Smooth muscle cell (in vitro differentiated cells): ENCODE measurements around the gene ZMYND19. TPM values are rescaled to one million over a fixed set of nuclear protein-coding genes. Genes with fewer than 3 reads are reported as not detected.

Source experiments
- DNase-seq: peaks from one replicate; lab custom pipeline; 2025; ENCODE audit not compliant: unreplicated experiment; lab: John Stamatoyannopoulos, UW
- H2AFZ ChIP-seq: fragments of 200-600 bp; sonication (generic); 2 replicates; pipeline ENCODE4 v1.6.0; 2016; ENCODE audit warnings: antibody characterized with exemption, low read depth, mild to moderate bottlenecking
- H3F3A ChIP-seq: fragments of 200-600 bp; sonication (generic); 2 replicates; pipeline ENCODE4 v1.6.0; 2017; ENCODE audit warnings: antibody characterized with exemption, low read depth
- H3K27ac ChIP-seq: fragments of 200-600 bp; sonication (generic); 2 replicates; pipeline ENCODE4 v1.5.1; 2016; ENCODE audit warnings: low read depth, mild to moderate bottlenecking
- H3K27me3 ChIP-seq: fragments of 200-600 bp; sonication (generic); 2 replicates; pipeline ENCODE4 v1.6.1; 2016; ENCODE audit warnings: low read depth, mild to moderate bottlenecking
- H3K36me3 ChIP-seq: fragments of 200-600 bp; sonication (generic); 2 replicates; pipeline ENCODE4 v1.5.1; 2016; ENCODE audit warnings: low read depth
- H3K4me1 ChIP-seq: fragments of 200-600 bp; sonication (generic); 2 replicates; pipeline ENCODE4 v1.5.1; 2016; ENCODE audit warnings: low read depth
- H3K4me2 ChIP-seq: fragments of 200-600 bp; sonication (generic); 2 replicates; pipeline ENCODE4 v1.6.0; 2016; ENCODE audit warnings: mild to moderate bottlenecking
- H3K4me3 ChIP-seq: fragments of 200-600 bp; sonication (generic); 2 replicates; pipeline ENCODE4 v1.5.1; 2016; ENCODE audit warnings: mild to moderate bottlenecking
- H3K79me2 ChIP-seq: fragments of 200-600 bp; sonication (generic); 2 replicates; pipeline ENCODE4 v1.6.0; 2016; ENCODE audit warnings: low read depth, mild to moderate bottlenecking
- H3K9ac ChIP-seq: fragments of 200-600 bp; sonication (generic); 2 replicates; pipeline ENCODE4 v1.6.0; 2016; ENCODE audit warnings: low read depth
- H3K9me3 ChIP-seq: fragments of 200-600 bp; sonication (generic); replicated peaks from 2 replicates; pipeline ENCODE4 v1.5.1; 2016; ENCODE audit warnings: low read depth
- H4K20me1 ChIP-seq: fragments of 200-600 bp; sonication (generic); 2 replicates; pipeline ENCODE4 v1.6.0; 2016; ENCODE audit warnings: low read depth
- WGBS: methylation state at CpG from one replicate; pipeline ENCODE4 v1.1.7; 2016; ENCODE audit warnings: low lambda C conversion rate; 5-methylcytosine and 5-hydroxymethylcytosine counted together
- polyA plus RNA-seq: library from polyadenylated mRNA; unstranded; fragments of >200 nt; fragmentation: Nextera tagmentation; extraction: Ambion mirVana; gene quantifications from 2 replicates; pipeline ENCODE4 v1.2.1, GENCODE V29; 2016
- total RNA-seq: library from RNA; depleted of rRNA; stranded (reverse); fragments of >200 nt; gene quantifications from 2 replicates; pipeline ENCODE4 v1.2.3, GENCODE V29; 2014
- TF ChIP-seq, protein P1 (sequence below): fragments of 200-600 bp; sonication (generic); IDR thresholded peaks from 2 replicates; pipeline ENCODE4 v1.5.1; 2017; ENCODE audit warnings: borderline replicate concordance, mild to moderate bottlenecking, antibody characterized with exemption; ENCODE audit not compliant: insufficient read depth, poor library complexity, severe bottlenecking

Gene ZMYND19
- total and polyA plus RNA-seq, 2 experiments from 2014 or later = 16.6 to 37.8 TPM

DNA sequence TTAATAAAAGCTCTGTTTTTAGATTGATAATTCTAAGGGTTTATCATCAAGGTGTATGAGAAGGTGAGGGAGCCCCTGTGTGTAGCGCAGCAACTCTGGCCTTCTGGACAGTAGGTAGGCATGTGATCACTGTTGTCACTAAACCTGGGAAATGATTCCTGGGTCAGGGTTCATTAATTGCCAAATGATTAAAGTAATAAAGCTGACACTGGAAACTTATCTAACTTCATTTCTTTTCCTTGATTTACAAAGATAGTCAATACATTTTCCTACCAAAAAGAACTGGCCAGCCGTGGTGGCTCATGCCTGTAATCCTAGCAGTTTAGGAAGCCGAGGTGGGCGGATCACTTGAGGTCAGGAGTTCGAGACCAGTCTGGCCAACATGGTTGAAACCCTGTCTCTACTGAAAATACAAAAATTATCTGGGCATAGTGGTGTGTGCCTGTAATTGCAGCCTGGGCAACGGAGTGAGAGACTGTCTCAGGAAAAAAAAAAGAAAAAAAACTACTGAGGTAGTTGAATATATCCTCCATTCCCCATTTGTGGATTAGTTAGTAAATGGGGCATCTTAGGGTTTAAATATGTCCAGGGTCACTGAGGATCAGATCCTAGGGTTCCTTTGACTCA, 30.9 kb upstream of the ZMYND19 start:
- peak overlapping the region; percentile 2 for H3K27ac ChIP-seq
- peaks cover 86% of the 10 kb centered on the region for H3K79me2 ChIP-seq
- H4K20me1 ChIP-seq = peaks cover 69% of the 10 kb centered on the region
- no peaks in the 10 kb centered on the region for H3K36me3 ChIP-seq
- WGBS = 67% methylated on average over 6 of the region's 6 CpGs
- H3K9ac ChIP-seq = no peak overlapping the region
- no peak overlapping the region for H2AFZ ChIP-seq
- TF ChIP-seq, protein P1, sequence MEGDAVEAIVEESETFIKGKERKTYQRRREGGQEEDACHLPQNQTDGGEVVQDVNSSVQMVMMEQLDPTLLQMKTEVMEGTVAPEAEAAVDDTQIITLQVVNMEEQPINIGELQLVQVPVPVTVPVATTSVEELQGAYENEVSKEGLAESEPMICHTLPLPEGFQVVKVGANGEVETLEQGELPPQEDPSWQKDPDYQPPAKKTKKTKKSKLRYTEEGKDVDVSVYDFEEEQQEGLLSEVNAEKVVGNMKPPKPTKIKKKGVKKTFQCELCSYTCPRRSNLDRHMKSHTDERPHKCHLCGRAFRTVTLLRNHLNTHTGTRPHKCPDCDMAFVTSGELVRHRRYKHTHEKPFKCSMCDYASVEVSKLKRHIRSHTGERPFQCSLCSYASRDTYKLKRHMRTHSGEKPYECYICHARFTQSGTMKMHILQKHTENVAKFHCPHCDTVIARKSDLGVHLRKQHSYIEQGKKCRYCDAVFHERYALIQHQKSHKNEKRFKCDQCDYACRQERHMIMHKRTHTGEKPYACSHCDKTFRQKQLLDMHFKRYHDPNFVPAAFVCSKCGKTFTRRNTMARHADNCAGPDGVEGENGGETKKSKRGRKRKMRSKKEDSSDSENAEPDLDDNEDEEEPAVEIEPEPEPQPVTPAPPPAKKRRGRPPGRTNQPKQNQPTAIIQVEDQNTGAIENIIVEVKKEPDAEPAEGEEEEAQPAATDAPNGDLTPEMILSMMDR = peak; percentile 28
- peaks cover 15% of the 10 kb centered on the region for H3F3A ChIP-seq
- H3K27me3 ChIP-seq = no peaks in the 10 kb centered on the region
- peak overlapping the region; percentile 90 for H3K4me2 ChIP-seq
- peaks cover 12% of the 10 kb centered on the region for H3K4me1 ChIP-seq
- no peaks in the 10 kb centered on the region for H3K9me3 ChIP-seq
- no peak overlapping the region for H3K4me3 ChIP-seq
- DNase-seq = no peak

DNA sequence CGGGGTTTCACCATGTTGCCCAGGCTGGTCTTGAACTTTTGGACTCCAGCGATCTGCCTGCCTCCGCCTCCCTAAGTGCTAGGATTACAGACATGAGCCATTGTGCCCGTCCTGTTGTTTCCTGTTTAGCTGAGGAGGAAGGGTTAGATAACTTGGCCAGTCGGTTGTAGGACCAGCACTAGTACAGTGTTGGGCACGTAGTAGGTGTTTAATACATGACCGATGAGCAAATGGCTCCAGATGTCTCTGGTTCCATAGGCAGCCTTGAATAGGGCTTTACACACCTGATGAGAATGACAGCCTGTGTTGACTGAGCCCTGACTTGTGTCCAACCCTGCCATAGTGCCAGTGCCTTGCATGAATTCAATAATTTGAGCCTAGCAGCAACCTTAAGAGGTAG, 30.3 kb upstream of the ZMYND19 start:
- H4K20me1 ChIP-seq = peaks cover 62% of the 10 kb centered on the region
- no peak overlapping the region for H3K9ac ChIP-seq
- peak overlapping the region; percentile 81 for H3K4me3 ChIP-seq
- peaks cover 12% of the 10 kb centered on the region for H3K4me1 ChIP-seq
- H3K9me3 ChIP-seq = no peaks in the 10 kb centered on the region
- H3K27me3 ChIP-seq = no peaks in the 10 kb centered on the region
- 90% methylated on average over 7 of the region's 7 CpGs for WGBS
- peaks cover 15% of the 10 kb centered on the region for H3F3A ChIP-seq
- peak overlapping the region; percentile 90 for H3K4me2 ChIP-seq
- no peak for DNase-seq
- H3K79me2 ChIP-seq = peaks cover 79% of the 10 kb centered on the region
- H2AFZ ChIP-seq = no peak overlapping the region
- H3K36me3 ChIP-seq = no peaks in the 10 kb centered on the region
- TF ChIP-seq, protein P1 = no peak
- peak overlapping the region; percentile 2 for H3K27ac ChIP-seq

DNA sequence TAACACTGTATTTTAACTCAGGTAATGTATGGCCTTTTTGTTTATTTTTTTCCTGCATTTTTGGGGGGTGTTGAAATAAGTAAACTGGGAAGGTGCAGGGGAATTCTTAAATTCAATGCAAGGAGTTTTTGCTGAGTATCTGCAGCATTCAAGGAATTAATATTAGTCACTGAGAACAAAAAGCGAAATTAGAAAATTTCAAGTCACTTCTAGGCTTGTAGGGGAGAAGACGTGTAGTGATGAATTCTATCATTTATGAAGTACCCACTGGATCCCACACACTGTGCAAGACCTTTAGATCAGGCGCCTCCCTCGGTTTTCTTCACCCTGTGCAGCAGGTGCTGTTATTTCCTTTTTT, 29.7 kb upstream of the ZMYND19 start:
- no peaks in the 10 kb centered on the region for H3K36me3 ChIP-seq
- H3K4me1 ChIP-seq = peaks cover 12% of the 10 kb centered on the region
- H3K4me3 ChIP-seq = peak overlapping the region; percentile 81
- H3K79me2 ChIP-seq = peaks cover 74% of the 10 kb centered on the region
- peak overlapping the region; percentile 72 for H3K27ac ChIP-seq
- H3K9ac ChIP-seq = peak overlapping the region; percentile 88
- peaks cover 57% of the 10 kb centered on the region for H4K20me1 ChIP-seq
- H2AFZ ChIP-seq = no peak overlapping the region
- no peaks in the 10 kb centered on the region for H3K9me3 ChIP-seq
- H3K27me3 ChIP-seq = no peaks in the 10 kb centered on the region
- 82% methylated on average over 4 of the region's 4 CpGs for WGBS
- H3F3A ChIP-seq = peaks cover 15% of the 10 kb centered on the region
- no peak for DNase-seq
- H3K4me2 ChIP-seq = peak overlapping the region; percentile 90
- TF ChIP-seq, protein P1 = no peak
